B cell (primary cell): ENCODE data around the gene CAPZB.

Experiments used
- CTCF ChIP-seq: fragments of 200-600 bp; IDR thresholded peaks from one replicate; pipeline ENCODE4 v1.8.0; 2022; ENCODE audit warnings: antibody characterized with exemption, mild to moderate bottlenecking
- EZH2 ChIP-seq: IDR thresholded peaks from 2 replicates; pipeline ENCODE4 v1.6.1; 2012; ENCODE audit warnings: borderline replicate concordance, low read depth, mild to moderate bottlenecking, moderate library complexity, low read length; ENCODE audit not compliant: insufficient read depth, poor library complexity, severe bottlenecking

DNA sequence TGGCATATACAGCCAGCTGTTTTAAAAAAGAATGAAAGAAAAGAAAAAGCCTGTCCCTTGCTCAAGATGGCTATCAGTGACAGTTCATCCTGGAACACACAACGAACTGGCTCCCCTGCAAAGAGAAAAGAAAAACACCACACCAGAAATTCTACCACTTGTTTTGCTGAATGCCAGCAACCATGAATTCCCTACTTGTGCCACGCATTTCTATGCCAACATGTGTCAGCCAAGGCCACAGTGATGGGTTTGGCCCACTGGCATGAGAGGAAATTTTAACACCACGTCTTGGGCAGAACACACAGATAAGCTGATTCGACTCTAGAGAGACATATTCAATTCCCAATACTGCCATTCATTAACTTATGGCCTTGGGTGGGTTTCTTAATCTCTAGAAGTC lies 64.0 kb downstream of the CAPZB start:
- TF ChIP-seq CTCF (no peak), EZH2 (no peak)
